K562 (cell line): ENCODE data around the gene LRP2BP. TPM values are rescaled to one million over a fixed set of nuclear protein-coding genes. Genes with fewer than 3 reads are reported as not detected.

ENCODE experiments used
- BRCA1 ChIP-seq, 2 experiments: fragments of 450-650 bp in 1 of 2; sonication (generic) in 1 of 2; formaldehyde crosslinking in 1 of 2; IDR thresholded peaks; 2 replicates each; pipeline versions ENCODE4 v1.5.0 to v1.6.1; 2017 to 2020; ENCODE audit warnings: mild to moderate bottlenecking in 1 of 2, missing genetic modification reagents in 1 of 2
- CHAMP1 ChIP-seq: fragments of 450-650 bp; IDR thresholded peaks from 2 replicates; pipeline ENCODE4 v1.6.1; 2016; ENCODE audit warnings: mild to moderate bottlenecking
- FOSL1 ChIP-seq: fragments of 200-800 bp; sonication (Bioruptor generic); conservative IDR thresholded peaks from 2 replicates; pipeline ENCODE4 v1.6.1; 2016; ENCODE audit warnings: missing genetic modification characterization, missing compliant biosample characterization
- FOXJ2 ChIP-seq: fragments of 200-800 bp; sonication (Bioruptor generic); IDR thresholded peaks from 2 replicates; pipeline ENCODE4 v1.6.1; 2016; ENCODE audit warnings: missing genetic modification characterization, missing compliant biosample characterization
- ILF3 ChIP-seq: fragments of 450-650 bp; IDR thresholded peaks from 2 replicates; pipeline ENCODE4 v1.6.1; 2018; ENCODE audit warnings: antibody characterized with exemption, mild to moderate bottlenecking, moderate library complexity, borderline replicate concordance
- NCOA1 ChIP-seq: fragments of 450-650 bp; IDR thresholded peaks from 2 replicates; pipeline ENCODE4 v1.6.1; 2016; ENCODE audit warnings: low read depth
- NCOA4 ChIP-seq: fragments of 450-650 bp; IDR thresholded peaks from 2 replicates; pipeline ENCODE4 v1.6.1; 2018; ENCODE audit warnings: mild to moderate bottlenecking; ENCODE audit not compliant: partially characterized antibody
- PRDM10 ChIP-seq: fragments of 450-650 bp; IDR thresholded peaks from 2 replicates; pipeline ENCODE4 v1.6.1; 2018; ENCODE audit not compliant: partially characterized antibody
- RBM25 ChIP-seq: fragments of 200-400 bp; formaldehyde crosslinking; IDR thresholded peaks from 2 replicates; pipeline ENCODE4 v1.6.1; 2018; ENCODE audit warnings: low read length, low read depth, moderate library complexity; ENCODE audit not compliant: severe bottlenecking
- RBM39 ChIP-seq: fragments of 200-400 bp; formaldehyde crosslinking; optimal IDR thresholded peaks from 2 replicates; pipeline ENCODE3; 2018; ENCODE audit warnings: low read depth, low read length
- SETDB1 ChIP-seq: IDR thresholded peaks from one replicate; pipeline ENCODE4 v1.6.1; 2012; ENCODE audit warnings: low read length, control low read depth, inconsistent platforms
- TAF9B ChIP-seq: fragments of 450-650 bp; IDR thresholded peaks from 2 replicates; pipeline ENCODE4 v1.6.1; 2018; ENCODE audit warnings: mild to moderate bottlenecking; ENCODE audit not compliant: partially characterized antibody
- TCF7 ChIP-seq: sonication (generic); IDR thresholded peaks from 2 replicates; pipeline ENCODE4 v1.6.1; 2016; ENCODE audit warnings: antibody characterized with exemption, borderline replicate concordance
- TFAM ChIP-seq: fragments of 250-450 bp; sonication (Bioruptor Pico); conservative IDR thresholded peaks from 2 replicates; pipeline ENCODE4 v1.5.0; 2021; ENCODE audit warnings: mild to moderate bottlenecking, moderate library complexity
- YY1 ChIP-seq, 3 experiments: IDR thresholded peaks; 2 replicates each; pipeline ENCODE4 v1.6.1; 2011; ENCODE audit warnings: low read length in 2 of 3, mild to moderate bottlenecking in 2 of 3, moderate library complexity in 2 of 3, borderline replicate concordance in 1 of 3, control low read depth in 1 of 3, low read depth in 1 of 3; ENCODE audit not compliant: insufficient read depth in 3 of 3, insufficient replicate concordance in 2 of 3, control insufficient read depth in 1 of 3, insufficient read length in 1 of 3; ENCODE audit errors: extremely low read depth in 1 of 3
- ZBTB1 ChIP-seq: sonication (generic); formaldehyde crosslinking; IDR thresholded peaks from 2 replicates; pipeline ENCODE4 v1.8.1; 2023; ENCODE audit warnings: missing genetic modification reagents, low read depth, mild to moderate bottlenecking, borderline replicate concordance
- ZNF143 ChIP-seq: sonication (generic); formaldehyde crosslinking; IDR thresholded peaks from 2 replicates; pipeline ENCODE4 v1.9.0; 2022; ENCODE audit warnings: mild to moderate bottlenecking, missing genetic modification reagents
- ZNF324 ChIP-seq: fragments of 250-450 bp; sonication (Bioruptor Pico); IDR thresholded peaks from 2 replicates; pipeline ENCODE4 v1.4.0; 2020; ENCODE audit warnings: mild to moderate bottlenecking
- ZNF431 ChIP-seq: sonication (generic); formaldehyde crosslinking; IDR thresholded peaks from 2 replicates; pipeline ENCODE4 v1.8.0; 2022; ENCODE audit warnings: mild to moderate bottlenecking, missing genetic modification reagents
- ZNF511 ChIP-seq: sonication (generic); formaldehyde crosslinking; IDR thresholded peaks from 2 replicates; pipeline ENCODE4 v1.8.0; 2022; ENCODE audit warnings: mild to moderate bottlenecking, missing genetic modification reagents
- polyA plus RNA-seq, 8 experiments: library from polyadenylated mRNA; depleted of rRNA in 4 of 8; stranded (reverse) in 5 of 8; unstranded in 3 of 8; fragments of >200 nt; fragmentation: Nextera tagmentation in 2 of 8; fragmentation: Illumina TruSeq in 1 of 8; extraction: Ambion mirVana in 2 of 8; extraction: Trizol in 1 of 8; gene quantifications; 2 replicates each; pipeline versions ENCODE4 v1.2.1 to v1.2.3, GENCODE V29; 2011 to 2014; ENCODE audit warnings: inconsistent platforms in 1 of 8, missing spikeins in 1 of 8
- total RNA-seq, 7 experiments: library from RNA; depleted of rRNA in 6 of 7; stranded (reverse); fragments of >200 nt in 6 of 7; fragmentation: Illumina TruSeq in 2 of 7; extraction: Trizol in 2 of 7; gene quantifications; 2 replicates each; pipeline versions ENCODE4 v1.2.1 to v1.2.3, GENCODE V29; 2011 to 2021; ENCODE audit warnings: low replicate concordance in 1 of 7

Gene LRP2BP
- total and polyA plus RNA-seq, 9 of the 15 experiments (the other 6 are each of a cell fraction or from before 2014, with no cell fraction given) = 0.42 to 2.1 (median 0.62) TPM

GRCh38 chr4:185425647-185426352 lies 30.1 kb upstream of the LRP2BP start, which contains the start of gene UFSP2 (continued):
- TF ChIP-seq TCF7 (peak; percentile 59; the same call in 1 of the 2 replicates), YY1 (IDR thresholded peaks at IDR 0.05; ENCODE audit: borderline replicate concordance in 1 of 3, control insufficient read depth in 1 of 3, extremely low read depth in 1 of 3, insufficient read depth in 3 of 3, insufficient read length in 1 of 3, insufficient replicate concordance in 2 of 3, low read depth in 1 of 3, low read length in 2 of 3) (peak; percentile 83 to 97 (median 94)), NCOA4 (no peak), NCOA1 (no peak), FOSL1 (0 out of 2 replicates have a peak, but pooled peaks have one; percentile 42), ILF3 (peak; percentile 59; the same call in 1 of the 2 replicates), ZNF324 (CRISPR knock-in tag) (no peak), RBM25 (no peak), TFAM (CRISPR knock-in tag) (no peak), CHAMP1 (peak; percentile 40; the same call in 1 of the 2 replicates), RBM39 (no peak), SETDB1 (no peak), TAF9B (peak; percentile 76), PRDM10 (peak; percentile 100), ZNF143 (CRISPR knock-in tag) (peak; percentile 99), ZNF431 (CRISPR knock-in tag) (peak; percentile 82), FOXJ2 (tag) (peak; percentile 99), BRCA1 (IDR thresholded peaks at IDR 0.05) (no peak), BRCA1 (CRISPR knock-in tag; IDR thresholded peaks at IDR 0.05) (no peak), ZBTB1 (0 out of 2 replicates have a peak, but pooled peaks have one; percentile 55), ZNF511 (peak; percentile 81)
